ENCODE results near the gene NKAIN2. TPM values are rescaled to one million over a fixed set of nuclear protein-coding genes. Genes with fewer than 3 reads are reported as not detected.
"Not testable (repeated sequence)": the region's sequence is repeated elsewhere in the genome, so short reads cannot be mapped to it uniquely, and the experiment has no call there.

NKAIN2 gene
- total RNA-seq, 1 donor from 2014 or later = not detected

DNA sequence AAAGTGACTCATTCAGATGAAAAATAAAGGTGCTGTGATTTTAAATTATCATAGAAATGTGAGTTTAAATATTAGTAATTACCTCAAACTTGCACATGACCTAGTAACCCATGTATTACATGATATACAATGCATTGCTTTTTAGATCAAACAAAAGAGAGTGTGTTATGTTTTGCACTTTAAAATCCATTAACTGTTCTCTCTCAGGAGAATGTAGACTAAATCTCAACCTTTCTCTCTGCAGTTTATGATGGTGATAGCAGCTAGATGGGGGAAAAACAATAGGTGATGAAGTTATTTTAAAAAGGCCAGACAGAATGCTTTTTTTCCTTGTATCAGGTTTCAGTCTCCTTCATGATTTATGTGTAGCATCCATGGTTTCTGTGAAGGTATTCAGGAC lies 754.2 kb downstream of the NKAIN2 start:
- intact Hi-C loops (cut with micrococcal nuclease) = no loop called here

DNA sequence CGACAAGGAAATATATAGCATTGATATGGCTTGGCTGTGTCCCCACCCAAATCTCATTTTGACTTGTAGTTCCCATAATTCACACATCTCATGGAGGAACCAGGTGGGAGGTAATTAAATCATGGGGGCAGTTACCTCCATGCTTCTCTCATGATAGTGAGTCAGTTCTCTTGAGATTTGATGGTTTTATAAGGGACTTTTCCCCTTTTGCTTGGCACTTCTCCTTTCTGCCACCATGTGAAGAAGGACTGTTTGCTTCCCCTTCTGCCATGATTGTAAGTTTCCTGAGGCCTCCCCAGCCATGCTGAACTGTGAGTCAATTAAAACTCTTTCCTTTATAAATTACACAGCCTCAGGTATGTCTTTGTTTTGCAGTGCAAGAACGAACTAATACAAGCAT lies 756.4 kb downstream of the NKAIN2 start:
- intact Hi-C loops (cut with micrococcal nuclease) = not testable (repeated sequence)

- intact Hi-C loops (cut with micrococcal nuclease) = no loop called here
These were observed 757.4 kb downstream of the NKAIN2 start for GRCh38 chr6:124560873-124561567.

DNA sequence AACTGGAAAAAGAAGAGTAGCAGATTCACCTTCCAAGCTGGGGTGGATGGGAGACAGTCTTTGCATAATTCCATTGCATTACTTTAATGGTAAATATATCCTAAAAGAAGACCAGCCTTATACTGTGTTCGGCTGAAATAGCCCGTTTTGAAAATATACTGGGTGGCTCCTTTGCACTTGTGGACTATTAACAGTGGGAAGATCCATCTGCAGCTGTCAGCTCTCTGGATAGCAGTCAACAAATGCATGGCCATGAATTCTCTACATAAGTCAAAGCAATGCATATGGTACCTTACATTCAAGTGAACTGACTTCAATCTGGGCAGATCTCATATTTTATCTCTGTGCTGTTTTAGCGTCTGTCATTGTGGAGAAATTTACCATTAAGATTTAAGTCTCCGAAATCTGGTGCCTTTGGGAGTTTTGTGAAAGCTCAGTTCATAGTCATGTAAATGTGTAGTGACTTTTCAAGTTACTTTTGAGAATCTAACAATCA lies 758.0 kb downstream of the NKAIN2 start:
- intact Hi-C loops (cut with micrococcal nuclease) = no loop called here

DNA sequence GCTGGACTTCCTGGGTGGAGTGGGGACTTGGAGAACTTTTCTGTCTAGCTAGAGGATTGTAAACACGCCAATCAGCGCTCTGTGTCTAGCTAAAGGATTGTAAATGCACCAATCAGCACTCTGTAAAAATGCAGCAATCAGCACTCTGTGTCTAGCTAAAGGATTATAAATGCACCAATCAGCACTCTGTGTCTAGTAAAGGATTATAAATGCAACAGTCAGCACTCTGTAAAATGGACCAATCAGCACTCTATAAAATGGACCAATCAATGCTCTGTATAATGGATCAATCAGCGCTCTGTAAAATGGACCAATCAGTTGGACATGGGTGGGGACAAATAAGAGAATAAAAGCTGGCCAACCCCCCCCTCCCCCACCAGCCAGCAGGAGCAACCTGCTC lies 760.5 kb downstream of the NKAIN2 start:
- intact Hi-C loops (cut with micrococcal nuclease) = not testable (repeated sequence)

DNA sequence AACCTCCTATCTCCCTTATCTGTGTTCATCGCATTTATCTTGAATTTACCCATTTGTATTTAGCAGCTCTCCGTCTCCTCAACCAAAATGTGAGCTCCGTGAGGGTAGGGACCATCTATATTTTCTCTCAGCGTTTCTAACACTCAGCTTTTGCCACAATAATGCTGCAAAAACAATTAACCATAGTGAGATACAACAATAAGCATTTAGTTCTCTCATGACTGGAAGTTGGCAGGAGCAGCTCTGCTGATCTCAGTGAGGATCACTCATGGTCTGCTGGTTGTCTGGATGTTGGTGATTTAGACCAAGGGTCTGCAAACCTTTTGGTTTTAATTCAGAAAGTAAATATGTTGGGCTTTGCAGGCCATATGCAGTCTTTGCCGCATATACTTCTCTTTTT lies 763.7 kb downstream of the NKAIN2 start:
- intact Hi-C loops (cut with micrococcal nuclease) = no loop called here

GRCh38 chr6:124573953-124574352 lies 770.3 kb downstream of the NKAIN2 start:
- intact Hi-C loops (cut with micrococcal nuclease) = no loop called here

- intact Hi-C loops (cut with micrococcal nuclease) = no loop called here
These were observed 774.1 kb downstream of the NKAIN2 start for GRCh38 chr6:124577734-124578281.

GRCh38 chr6:124590001-124590400 lies 786.3 kb downstream of the NKAIN2 start:
- intact Hi-C loops (cut with micrococcal nuclease) = no loop called here

DNA sequence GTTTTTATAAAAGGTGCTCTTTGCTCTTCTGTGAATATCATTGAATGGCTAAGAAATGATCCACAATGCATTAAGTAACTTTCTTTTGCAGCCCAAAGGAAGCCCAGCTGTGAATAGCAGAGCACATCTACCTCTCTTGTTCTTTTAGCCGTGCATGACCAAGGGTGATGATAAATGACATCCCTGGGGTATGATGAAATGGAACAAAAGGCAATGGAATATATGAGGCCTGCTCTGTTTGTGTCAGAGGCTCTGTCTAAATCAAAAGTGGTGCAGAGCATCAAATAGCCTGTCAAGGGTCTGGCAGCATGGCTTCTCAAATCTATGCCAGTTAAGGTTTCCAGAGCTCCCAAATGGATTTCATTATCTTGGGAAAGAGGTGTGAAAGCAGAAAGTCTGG lies 796.0 kb downstream of the NKAIN2 start:
- intact Hi-C loops (cut with micrococcal nuclease) = no loop called here

GRCh38 chr6:124604719-124605118 lies 801.1 kb downstream of the NKAIN2 start:
- intact Hi-C loops (cut with micrococcal nuclease) = no loop called here

GRCh38 chr6:124607119-124607627 lies 803.5 kb downstream of the NKAIN2 start:
- intact Hi-C loops (cut with micrococcal nuclease) = no loop called here

GRCh38 chr6:124613031-124613430 lies 809.4 kb downstream of the NKAIN2 start:
- intact Hi-C loops (cut with micrococcal nuclease) = no loop called here

GRCh38 chr6:124622351-124622750 lies 818.7 kb downstream of the NKAIN2 start:
- intact Hi-C loops (cut with micrococcal nuclease) = no loop called here

DNA sequence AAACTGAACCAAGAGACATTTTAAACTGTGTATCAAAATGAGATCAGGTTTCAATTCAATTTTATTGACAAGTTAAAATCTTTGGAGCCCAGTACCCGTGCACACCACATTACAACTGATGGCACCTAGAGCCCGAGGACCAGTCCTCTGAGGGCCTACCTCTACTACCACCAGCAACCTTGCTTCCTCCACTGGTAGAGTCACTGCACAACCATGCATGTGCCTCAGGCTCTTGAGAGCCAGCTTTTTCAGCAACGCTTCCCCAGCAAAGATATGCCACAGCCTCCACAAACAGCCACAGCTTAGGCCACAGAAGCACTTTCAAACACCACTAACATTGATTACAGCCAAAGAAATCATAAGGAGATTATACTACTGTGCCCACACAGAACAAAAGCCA lies 830.0 kb downstream of the NKAIN2 start:
- intact Hi-C loops (cut with micrococcal nuclease) = no loop called here

DNA sequence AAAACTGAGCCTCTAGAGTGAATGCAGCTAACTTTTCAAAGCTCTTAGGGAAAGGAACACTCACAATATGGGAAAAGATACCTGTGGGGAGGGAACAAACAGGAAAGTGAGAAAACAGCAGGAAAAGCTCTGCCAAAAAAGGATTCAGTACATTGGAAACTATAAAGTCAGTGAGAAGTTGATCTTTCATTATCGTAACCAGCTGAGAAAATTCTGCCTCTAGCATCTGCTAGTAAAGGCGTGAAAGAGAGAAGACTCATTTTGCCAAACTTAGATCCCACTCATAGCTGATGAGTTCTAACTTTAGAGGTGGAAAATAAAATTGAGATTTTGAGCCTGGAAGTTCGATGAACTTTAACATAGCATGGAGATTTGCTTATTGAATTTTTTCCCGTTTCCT lies 836.8 kb downstream of the NKAIN2 start:
- intact Hi-C loops (cut with micrococcal nuclease) = no loop called here

DNA sequence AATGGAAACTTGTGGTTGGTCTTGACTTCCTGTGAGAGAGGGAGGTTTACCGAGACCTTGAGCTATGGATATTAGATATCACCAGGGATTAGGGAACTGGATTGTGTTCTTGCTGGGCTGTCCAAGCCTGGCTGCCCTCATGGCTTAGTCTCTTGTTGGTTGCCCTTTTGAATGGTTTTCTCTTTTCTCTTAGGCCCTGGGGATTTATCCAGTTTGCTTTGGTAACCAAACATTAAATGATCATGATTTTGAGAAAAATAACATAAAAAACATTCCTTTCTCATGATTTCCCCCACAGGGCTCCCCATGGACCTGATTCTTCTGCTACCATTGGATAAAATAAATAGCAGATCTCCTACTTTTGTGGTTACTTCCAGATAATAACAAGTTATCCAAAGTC lies 852.2 kb downstream of the NKAIN2 start:
- intact Hi-C loops (cut with micrococcal nuclease) = no loop called here

- intact Hi-C loops (cut with micrococcal nuclease) = no loop called here
These were observed 854.4 kb downstream of the NKAIN2 start for GRCh38 chr6:124658053-124658452.

DNA sequence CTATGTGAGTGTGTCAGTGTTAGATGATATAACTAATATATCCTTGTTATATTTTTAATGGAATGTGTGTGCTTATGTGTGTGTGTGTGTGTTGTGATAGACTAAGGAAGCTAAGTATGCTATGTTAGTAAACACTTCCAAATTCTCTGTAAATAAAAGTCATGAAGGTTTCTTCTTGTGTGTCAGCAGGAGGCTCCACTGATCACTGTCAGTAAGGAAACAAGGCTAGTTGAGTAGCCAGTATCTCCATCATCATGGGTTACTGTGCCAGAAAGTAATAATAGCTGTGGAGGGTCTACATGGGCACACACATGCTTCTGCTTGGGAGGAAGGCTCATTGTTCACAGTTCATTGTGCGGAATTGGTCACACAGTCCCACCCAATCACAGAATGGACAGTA lies 855.8 kb downstream of the NKAIN2 start:
- intact Hi-C loops (cut with micrococcal nuclease) = no loop called here

DNA sequence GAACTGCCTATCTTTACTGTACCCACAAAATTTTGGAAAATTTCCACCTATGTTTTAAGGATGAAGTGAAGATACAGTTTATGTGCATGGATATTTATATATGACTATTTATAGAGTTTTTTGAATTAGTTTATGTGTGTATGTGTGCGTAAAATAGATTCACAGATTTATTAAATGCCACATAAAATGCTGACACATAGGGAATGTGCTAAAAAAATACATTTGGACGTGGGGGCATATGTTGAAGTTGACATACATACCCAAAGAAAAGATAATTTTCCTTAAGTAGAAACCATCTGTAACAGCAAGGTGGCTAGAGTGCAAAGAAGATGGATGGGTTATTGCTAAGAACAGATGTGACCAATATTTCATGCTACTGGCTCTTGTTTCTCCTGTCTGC lies 856.5 kb downstream of the NKAIN2 start:
- intact Hi-C loops (cut with micrococcal nuclease) = no loop called here

DNA sequence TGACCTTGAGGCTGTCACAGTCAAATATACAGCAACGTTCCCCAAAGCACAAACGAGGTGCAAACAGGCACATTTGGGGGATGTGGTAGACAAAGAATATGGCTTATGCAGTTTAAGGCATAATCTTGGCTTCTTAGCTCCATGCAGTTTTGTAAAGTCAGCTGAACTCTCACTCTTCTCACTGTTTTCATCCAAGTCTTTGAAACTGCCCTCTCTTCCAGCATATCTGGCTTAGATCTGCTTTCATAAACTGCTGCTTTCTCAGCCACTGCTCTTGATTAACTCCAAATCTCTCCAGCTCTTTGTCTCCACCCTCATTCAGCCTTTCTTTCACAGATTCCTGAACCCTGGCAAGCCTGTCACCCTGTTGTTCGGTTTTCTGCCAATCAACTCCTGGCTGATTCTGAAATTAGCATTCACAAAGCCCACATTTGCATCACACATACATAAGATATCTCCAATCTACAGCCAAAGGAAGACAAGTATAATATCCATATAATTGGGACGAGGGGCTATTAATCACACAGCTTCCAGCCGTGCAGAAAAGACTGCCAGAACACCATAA lies 857.5 kb downstream of the NKAIN2 start:
- intact Hi-C loops (cut with micrococcal nuclease) = no loop called here

DNA sequence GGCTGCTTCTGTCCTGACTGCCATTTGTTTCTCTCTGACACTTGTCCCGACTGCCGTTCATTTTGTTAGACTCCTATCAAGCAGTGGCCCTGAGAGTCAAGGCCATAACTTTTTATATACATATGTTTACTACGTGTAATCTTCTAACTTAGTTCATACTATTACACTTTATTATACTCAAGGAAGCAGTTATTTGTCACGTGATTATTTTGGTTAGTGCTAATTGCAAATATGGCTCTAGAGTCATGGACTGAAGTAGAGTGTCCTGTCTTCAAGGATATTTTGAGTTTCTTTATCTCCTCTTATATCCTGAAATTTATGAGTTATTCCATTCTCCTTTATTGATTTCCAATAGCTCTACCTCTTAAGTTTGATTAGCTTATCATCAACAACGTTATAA lies 864.4 kb downstream of the NKAIN2 start:
- intact Hi-C loops (cut with micrococcal nuclease) = no loop called here
